CMK (cell line): Measurements from ENCODE around the gene TBCK.
"Not testable (repeated sequence)": the region's sequence is repeated elsewhere in the genome, so short reads cannot be mapped to it uniquely, and the experiment has no call there.

Source experiments
- DNase-seq: peaks from one replicate; pipeline ENCODE4 v3.0.0-alpha.2; 2010; ENCODE audit warnings: low read depth

The TBCK gene

GRCh38 chr4:106213291-106213690, 102.7 kb downstream of the TBCK start:
- not testable (repeated sequence) for DNase-seq

GRCh38 chr4:106210021-106210420, 106.0 kb downstream of the TBCK start:
- DNase-seq = no peak

- no peak for DNase-seq
These were observed 107.2 kb downstream of the TBCK start for GRCh38 chr4:106208481-106209460.

GRCh38 chr4:106201373-106201772, 114.6 kb downstream of the TBCK start:
- DNase-seq = no peak

- DNase-seq = no peak
These were observed 120.5 kb downstream of the TBCK start for GRCh38 chr4:106195435-106195950.

DNA sequence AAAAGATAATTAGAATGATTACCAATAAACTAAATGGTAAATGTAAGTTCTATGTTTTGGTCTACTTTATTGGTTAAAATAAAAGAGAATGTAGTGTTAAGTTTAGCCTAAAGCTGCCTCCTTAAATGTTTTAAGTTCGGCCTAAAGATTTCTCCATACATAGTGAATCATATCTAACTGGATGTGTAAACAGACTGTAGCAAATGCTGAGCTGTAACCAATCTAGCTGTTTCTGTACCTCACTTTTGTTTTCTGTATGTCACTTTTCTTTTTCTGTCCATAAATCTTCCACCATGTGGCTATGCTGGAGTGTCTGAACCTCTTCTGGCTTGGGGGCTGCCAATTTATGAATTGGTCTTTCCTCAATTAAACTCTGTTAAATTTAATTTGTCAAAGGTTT, 121.2 kb downstream of the TBCK start:
- DNase-seq = no peak

GRCh38 chr4:106192131-106192530, 123.9 kb downstream of the TBCK start:
- DNase-seq = no peak

DNA sequence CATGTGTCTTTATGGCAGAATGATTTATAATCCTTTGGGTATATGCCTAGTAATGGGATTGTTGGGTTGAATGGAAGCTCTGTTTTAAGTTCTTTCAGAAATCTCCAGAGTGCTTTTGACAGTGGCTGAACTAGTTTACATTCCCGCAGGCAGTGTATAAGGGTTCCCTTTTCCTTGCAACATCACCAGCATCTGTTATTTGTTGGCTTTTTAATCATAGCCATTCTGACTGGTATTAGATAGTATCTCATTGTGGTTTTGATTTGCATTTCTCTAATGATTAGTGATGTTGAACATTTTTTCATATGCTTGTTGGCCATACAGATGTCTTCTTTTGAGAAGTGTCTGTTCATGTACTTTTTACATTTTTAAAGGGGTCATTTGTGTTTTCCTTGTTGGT, 129.8 kb downstream of the TBCK start:
- DNase-seq = no peak

DNA sequence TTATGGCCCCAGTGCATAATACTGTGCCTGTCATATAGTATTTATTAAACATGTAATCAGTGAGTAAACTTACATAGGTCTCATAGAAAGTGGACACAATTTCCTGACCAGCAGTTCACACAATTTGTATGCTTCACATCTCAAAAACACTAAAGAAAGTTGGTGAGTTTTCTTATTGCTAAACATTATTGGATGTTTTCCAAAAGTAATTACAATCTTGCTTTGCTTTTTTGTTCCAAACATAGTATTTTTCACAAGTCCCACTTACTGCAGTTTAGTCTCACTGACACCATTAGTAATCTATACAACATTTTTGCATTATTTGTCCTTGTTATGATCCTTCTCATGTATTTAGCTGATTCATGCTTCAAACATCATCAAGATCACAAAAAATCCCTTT, 132.5 kb downstream of the TBCK start:
- DNase-seq = no peak

- DNase-seq = no peak
These were observed 143.1 kb downstream of the TBCK start for GRCh38 chr4:106172861-106173260.

DNA sequence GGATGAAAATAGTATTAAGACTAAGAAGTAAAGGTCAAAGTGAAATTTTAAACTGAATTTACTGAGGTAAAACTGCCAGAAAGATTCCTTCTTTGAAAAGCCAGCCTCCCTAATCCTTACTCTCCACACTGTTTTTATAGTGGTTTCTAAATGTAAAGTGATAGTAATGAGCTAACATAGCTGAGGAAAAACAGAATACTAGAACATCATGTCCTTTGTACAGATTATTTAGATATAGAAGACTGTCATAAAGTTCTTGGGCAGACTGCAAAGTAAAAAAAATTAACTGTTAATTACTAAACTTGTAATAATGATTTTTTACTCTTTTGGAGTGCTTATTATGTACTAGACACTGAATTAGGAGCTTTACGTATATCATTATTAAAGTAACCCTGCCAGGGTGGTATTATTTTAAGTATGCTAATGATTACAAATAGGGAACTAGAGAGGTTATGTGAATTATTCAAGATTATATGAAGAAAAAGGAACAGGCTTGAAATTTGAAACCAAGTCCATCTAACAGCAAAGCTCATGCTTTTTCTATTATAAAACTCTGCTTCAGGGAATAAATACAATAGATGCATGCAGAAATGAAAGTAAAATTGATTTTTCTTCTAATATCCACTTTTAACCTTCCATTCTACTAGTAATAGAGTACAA, 150.5 kb downstream of the TBCK start:
- no peak for DNase-seq

- DNase-seq = no peak
These were observed 153.7 kb downstream of the TBCK start for GRCh38 chr4:106162278-106162677.

GRCh38 chr4:106160560-106160959, 155.4 kb downstream of the TBCK start:
- DNase-seq = no peak

- no peak for DNase-seq
These were observed 166.1 kb downstream of the TBCK start for GRCh38 chr4:106149911-106150310.

GRCh38 chr4:106149026-106149425, 167.0 kb downstream of the TBCK start:
- no peak for DNase-seq

DNA sequence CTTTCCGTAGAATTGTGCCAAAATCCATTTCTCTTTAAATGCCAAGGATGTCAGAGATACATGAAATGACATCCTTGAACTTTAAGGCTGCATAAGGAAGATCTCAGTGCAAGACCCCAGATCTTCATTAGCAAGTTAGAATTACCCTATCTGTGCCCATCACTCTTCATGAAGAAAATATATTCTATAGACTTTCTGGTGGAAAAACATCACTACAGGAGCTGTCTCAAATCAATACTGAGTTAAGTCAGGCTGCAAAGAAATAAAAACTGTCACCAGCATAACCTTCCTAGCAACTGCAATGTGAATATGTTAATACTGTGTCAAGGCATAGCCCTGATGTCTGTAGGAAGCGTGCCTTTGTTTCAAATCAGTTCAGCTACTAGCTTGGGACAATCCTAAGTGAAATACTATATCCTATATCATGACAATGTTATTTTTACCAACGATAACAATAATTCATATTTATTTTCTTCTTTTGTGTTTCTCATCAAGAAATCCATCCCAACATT, 173.3 kb downstream of the TBCK start:
- DNase-seq = no peak

- no peak for DNase-seq
These were observed 175.4 kb downstream of the TBCK start for GRCh38 chr4:106140601-106141000.

GRCh38 chr4:106136777-106137331, 179.2 kb downstream of the TBCK start:
- DNase-seq = no peak

DNA sequence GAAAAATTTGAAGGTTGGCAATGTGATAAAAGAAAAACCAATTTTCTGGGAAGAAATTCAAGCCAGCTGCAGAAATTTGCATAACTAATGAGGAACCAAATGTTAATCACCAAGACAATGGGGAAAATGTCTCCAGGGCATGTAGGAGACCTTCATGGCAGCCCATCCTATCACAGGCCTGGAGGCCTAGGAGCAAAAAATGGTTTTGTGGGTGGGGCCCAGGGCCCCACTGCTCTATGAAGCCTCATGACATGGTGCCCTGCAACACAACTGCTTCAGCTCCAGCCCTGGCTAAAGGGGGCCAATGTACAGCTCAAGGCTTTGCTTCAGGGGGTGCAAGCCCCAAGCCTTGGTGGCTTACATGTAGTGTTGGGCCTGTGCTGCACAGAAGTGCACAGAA, 184.0 kb downstream of the TBCK start:
- no peak for DNase-seq

DNA sequence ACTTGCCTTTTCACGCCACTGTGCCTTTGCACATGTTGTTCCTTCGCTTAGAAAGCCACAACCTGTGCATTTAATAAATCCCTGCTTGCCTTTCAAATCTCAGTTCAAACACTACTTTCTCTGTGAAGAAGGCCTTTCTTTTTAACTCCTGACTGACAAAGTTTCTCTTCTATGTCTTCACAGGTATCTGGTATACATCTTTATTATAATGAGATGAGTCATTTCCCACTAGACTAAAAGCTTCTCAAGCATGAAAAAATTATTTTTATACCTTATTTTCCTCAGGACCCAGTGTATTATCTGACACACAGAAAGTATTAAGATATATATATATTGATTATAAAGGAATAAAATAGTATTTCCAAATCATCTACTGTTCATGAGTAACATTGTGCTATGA, 189.9 kb downstream of the TBCK start:
- no peak for DNase-seq

- DNase-seq = not testable (repeated sequence)
These were observed 196.0 kb downstream of the TBCK start for GRCh38 chr4:106119949-106120555.

DNA sequence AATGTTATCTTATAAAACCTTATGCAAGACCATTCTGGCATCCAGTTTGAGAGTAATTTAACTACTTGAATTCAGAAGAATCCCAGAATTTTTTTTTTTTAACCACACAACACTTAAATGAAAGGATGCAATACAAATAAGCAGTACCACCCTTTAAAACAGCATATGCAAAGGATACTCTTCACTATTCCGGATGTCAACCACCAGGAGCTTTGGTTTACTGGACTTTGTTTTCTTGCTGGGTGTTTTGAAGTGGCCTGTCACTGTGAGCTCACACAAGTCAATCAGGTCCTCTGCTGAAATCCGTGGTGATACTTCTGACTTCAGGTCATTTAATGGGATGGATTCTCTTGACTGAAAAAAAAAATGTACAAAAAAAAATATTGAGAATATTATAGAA, 200.0 kb downstream of the TBCK start:
- DNase-seq = no peak
